Common myeloid progenitor, CD34-positive (primary cell): ENCODE data around the gene WDSUB1.

ENCODE experiments used
- CTCF ChIA-PET: fragments of 350-600 bp; sonication (Branson Sonifier 250); formaldehyde crosslinking; loops from one replicate; lab custom pipeline; 2021; ENCODE audit warnings: antibody characterized with exemption; lab: Charles Lee
- POLR2A ChIA-PET: fragments of 350-600 bp; sonication (Branson Sonifier 250); formaldehyde crosslinking; loops from one replicate; lab custom pipeline; 2021; ENCODE audit warnings: antibody characterized with exemption; lab: Charles Lee
- DNase-seq, 3 donors: peaks; one replicate each; pipeline versions ENCODE4 v3.0.0 to v3.0.0-alpha.2; 2013
- H3K27ac ChIP-seq, 2 experiments: 1 replicate in 1 of 2; 2 replicates in 1 of 2; pipeline ENCODE4 v1.7.0; 2013; ENCODE audit warnings: inconsistent platforms in 2 of 2, low read length in 2 of 2, mild to moderate bottlenecking in 2 of 2, low read depth in 1 of 2, moderate library complexity in 1 of 2; ENCODE audit not compliant: severe bottlenecking in 2 of 2, insufficient read depth in 1 of 2, poor library complexity in 1 of 2
- H3K27me3 ChIP-seq, 5 experiments: replicated peaks in 2 of 5; 1 replicate in 3 of 5; 2 replicates in 2 of 5; pipeline versions ENCODE4 v1.6.1 to v1.7.0; 2013; ENCODE audit warnings: low read length in 4 of 5, mild to moderate bottlenecking in 2 of 5, moderate library complexity in 2 of 5, inconsistent platforms in 1 of 5; ENCODE audit not compliant: insufficient read depth in 5 of 5, control insufficient read depth in 4 of 5
- H3K36me3 ChIP-seq, 4 experiments: 1 replicate in 2 of 4; 2 replicates in 2 of 4; pipeline versions ENCODE4 v1.6.1 to v1.7.0; 2013; ENCODE audit warnings: low read length in 3 of 4, control low read depth in 1 of 4, mild to moderate bottlenecking in 1 of 4; ENCODE audit not compliant: control insufficient read depth in 4 of 4, insufficient read depth in 4 of 4
- H3K4me1 ChIP-seq, 4 experiments: 1 replicate in 3 of 4; 2 replicates in 1 of 4; pipeline versions ENCODE4 v1.6.1 to v1.7.1; 2013; ENCODE audit warnings: low read length in 3 of 4, mild to moderate bottlenecking in 3 of 4, control low read depth in 1 of 4, inconsistent platforms in 1 of 4, moderate library complexity in 1 of 4; ENCODE audit not compliant: control insufficient read depth in 4 of 4, insufficient read depth in 4 of 4; ENCODE audit errors: control extremely low read depth in 1 of 4
- H3K4me3 ChIP-seq, 7 experiments: 1 replicate in 4 of 7; 2 replicates in 3 of 7; pipeline versions ENCODE4 v1.5.1 to v1.7.0; 2013; ENCODE audit warnings: mild to moderate bottlenecking in 7 of 7, low read length in 6 of 7, moderate library complexity in 6 of 7, inconsistent platforms in 2 of 7, low read depth in 2 of 7, control low read depth in 1 of 7; ENCODE audit not compliant: insufficient read depth in 4 of 7, control insufficient read depth in 1 of 7; ENCODE audit errors: extremely low read depth in 1 of 7
- H3K9me3 ChIP-seq, 5 experiments: 1 replicate in 4 of 5; 2 replicates in 1 of 5; pipeline versions ENCODE4 v1.6.1 to v1.7.1; 2013; ENCODE audit warnings: low read length in 4 of 5, mild to moderate bottlenecking in 2 of 5, inconsistent platforms in 1 of 5, low read depth in 1 of 5, moderate library complexity in 1 of 5; ENCODE audit not compliant: control insufficient read depth in 4 of 5, insufficient read depth in 2 of 5; ENCODE audit errors: control extremely low read depth in 1 of 5
- WGBS: methylation state at CpG from one replicate; pipeline ENCODE4 v1.1.5; 2013; ENCODE audit not compliant: insufficient coverage; 5-methylcytosine and 5-hydroxymethylcytosine counted together

WDSUB1 gene

DNA sequence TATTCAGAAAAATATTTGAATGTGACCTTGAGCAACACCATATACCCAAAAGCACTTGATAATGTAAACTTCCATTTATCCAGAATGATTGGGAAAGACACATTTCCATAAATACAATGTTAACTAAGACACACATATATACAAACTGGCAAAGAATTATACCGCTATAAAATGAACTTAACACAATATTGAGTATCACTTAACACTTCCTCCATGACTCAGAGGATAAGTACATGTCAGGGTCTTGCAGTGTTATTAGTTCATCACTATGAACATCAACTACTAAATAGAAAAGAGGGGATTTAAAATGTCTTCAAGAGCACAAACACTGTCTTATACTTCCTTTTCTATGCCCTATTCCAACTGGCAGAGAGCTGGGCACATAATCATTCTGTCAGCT, 18.6 kb downstream of the WDSUB1 start:
- ChIA-PET POLR2A (no interaction called here), CTCF (no interaction called here)
- Histone ChIP-seq H3K4me1 (no peaks in the 10 kb centered on the region), H3K36me3 (peaks cover 6 to 31% (median 21%) of the 10 kb centered on the region in 4 experiments), H3K27me3 (no peaks in the 10 kb centered on the region), H3K27ac (no peak overlapping the region), H3K4me3 (no peak overlapping the region), H3K9me3 (peaks cover 0 to 3% (median 0%) of the 10 kb centered on the region in 5 experiments)
- no CpG with 5 or more reads among the region's 1 CpG for WGBS
- no peak for DNase-seq

DNA sequence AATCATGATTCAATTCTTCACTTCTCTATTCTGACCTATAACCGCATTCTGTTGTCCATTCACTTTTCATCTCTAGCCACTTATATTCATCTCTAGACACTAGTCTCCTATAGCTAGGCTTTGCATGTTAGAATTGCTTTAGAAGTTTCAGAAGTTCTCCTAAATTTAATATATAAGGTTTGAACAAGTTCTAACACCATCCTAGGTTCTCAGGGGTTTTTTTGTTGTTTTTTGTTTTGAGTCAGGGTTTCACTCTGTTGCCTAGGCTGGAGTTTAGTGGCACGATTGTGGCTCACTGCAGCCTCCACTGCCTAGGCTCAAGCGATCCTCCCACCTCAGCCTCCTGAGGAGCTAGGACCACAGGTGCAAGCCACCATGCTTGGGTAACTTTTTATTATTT, 19.9 kb downstream of the WDSUB1 start:
- Histone ChIP-seq H3K27ac (no peak overlapping the region), H3K36me3 (peaks cover 0 to 24% (median 17%) of the 10 kb centered on the region in 4 experiments), H3K27me3 (no peaks in the 10 kb centered on the region), H3K9me3 (peaks cover 0 to 3% (median 0%) of the 10 kb centered on the region in 5 experiments), H3K4me3 (no peak overlapping the region), H3K4me1 (no peaks in the 10 kb centered on the region)
- DNase-seq = no peak
- POLR2A ChIA-PET = no interaction called here
- CTCF ChIA-PET = no interaction called here
- 100% methylated on average over 2 of the region's 3 CpGs for WGBS

DNA sequence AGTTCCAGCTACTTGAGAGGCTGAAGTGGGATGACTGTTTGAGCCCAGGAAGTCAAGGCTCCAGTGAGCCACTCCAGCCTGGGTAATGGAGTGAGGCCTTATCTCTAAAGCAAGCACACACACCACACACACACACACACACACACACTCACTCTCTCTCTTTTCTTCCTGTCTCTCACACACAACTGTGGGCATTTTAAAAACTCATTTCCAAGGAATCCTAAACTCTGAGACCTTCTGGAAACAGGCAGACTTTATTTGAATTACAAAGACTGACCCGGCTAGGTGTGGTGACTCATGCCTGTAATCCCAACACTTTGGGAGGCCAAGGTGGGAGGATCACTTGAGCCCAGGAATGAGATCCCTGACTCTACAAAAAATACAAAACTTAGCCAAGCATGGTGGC, 21.3 kb downstream of the WDSUB1 start:
- CTCF ChIA-PET = no interaction called here
- H3K27me3 ChIP-seq = no peaks in the 10 kb centered on the region
- POLR2A ChIA-PET = no interaction called here
- no peak overlapping the region for H3K4me3 ChIP-seq
- 100% methylated on average over 1 of the region's 1 CpG for WGBS
- H3K4me1 ChIP-seq = no peaks in the 10 kb centered on the region
- H3K27ac ChIP-seq = no peak overlapping the region
- H3K9me3 ChIP-seq = peaks cover 0 to 4% (median 0%) of the 10 kb centered on the region in 5 experiments
- peaks cover 0 to 20% (median 11%) of the 10 kb centered on the region in 4 experiments for H3K36me3 ChIP-seq
- DNase-seq = peak in 2 of 3 donors; percentile 18 to 49

DNA sequence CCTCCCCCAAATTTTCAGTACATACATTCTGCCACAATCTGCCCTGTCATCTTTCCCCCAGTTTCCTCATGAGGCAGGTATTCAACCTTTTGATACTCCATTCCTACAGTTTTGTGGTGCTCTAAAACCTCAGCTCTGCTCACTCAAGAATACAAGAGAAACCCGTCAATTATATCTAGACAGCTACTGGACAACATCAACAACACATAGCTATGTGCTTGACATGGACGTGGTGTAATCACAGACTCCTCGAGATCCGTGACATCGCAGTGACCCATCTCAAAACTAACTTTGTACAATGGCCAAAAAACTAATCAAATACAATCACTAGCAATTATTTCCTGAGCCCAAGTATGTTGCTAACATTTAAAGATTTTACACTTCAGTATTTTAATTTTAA, 23.6 kb downstream of the WDSUB1 start:
- DNase-seq = no peak
- Histone ChIP-seq H3K4me1 (no peaks in the 10 kb centered on the region), H3K9me3 (peaks cover 0 to 4% (median 0%) of the 10 kb centered on the region in 5 experiments), H3K27ac (no peak overlapping the region), H3K4me3 (no peak overlapping the region), H3K27me3 (no peaks in the 10 kb centered on the region), H3K36me3 (peaks cover 0 to 24% (median 10%) of the 10 kb centered on the region in 4 experiments)
- CTCF ChIA-PET = interaction anchor here (1.4 kb wide), 1 partner anchor 11 kb away, joined by 4 read pairs; no protein-coding TSS in a partner anchor
- whole genome bisulfite sequencing = 95% methylated on average over 5 of the region's 5 CpGs
- POLR2A ChIA-PET = no interaction called here

DNA sequence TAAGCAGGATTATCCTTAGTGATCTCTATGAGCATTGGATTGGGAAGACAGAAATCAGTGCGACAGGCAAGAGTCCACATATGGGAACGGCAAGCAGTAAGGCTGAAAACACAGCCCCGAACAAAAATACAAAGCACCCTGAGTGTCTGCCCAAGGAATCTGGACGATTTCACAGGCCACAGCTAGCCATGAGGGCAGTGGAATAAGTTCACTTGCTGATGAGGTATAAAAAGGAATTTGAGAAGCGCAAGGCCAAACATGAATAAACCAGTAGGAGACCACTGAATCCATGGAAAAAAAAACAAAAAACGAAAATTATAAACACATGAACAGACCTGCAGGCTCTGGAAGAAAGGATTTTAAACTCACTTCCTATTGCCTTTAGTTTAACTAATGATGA, 24.3 kb downstream of the WDSUB1 start:
- DNase-seq = no peak
- peaks cover 0 to 24% (median 12%) of the 10 kb centered on the region in 4 experiments for H3K36me3 ChIP-seq
- H3K27me3 ChIP-seq = no peaks in the 10 kb centered on the region
- H3K27ac ChIP-seq = no peak overlapping the region
- ChIA-PET POLR2A (no interaction called here), CTCF (interaction anchor here (0.9 kb wide), 1 partner anchor 12 kb away, joined by 3 read pairs; no protein-coding TSS in a partner anchor)
- peaks cover 0 to 4% (median 0%) of the 10 kb centered on the region in 5 experiments for H3K9me3 ChIP-seq
- no peak overlapping the region for H3K4me3 ChIP-seq
- H3K4me1 ChIP-seq = no peaks in the 10 kb centered on the region
- WGBS = 95% methylated on average over 4 of the region's 6 CpGs

DNA sequence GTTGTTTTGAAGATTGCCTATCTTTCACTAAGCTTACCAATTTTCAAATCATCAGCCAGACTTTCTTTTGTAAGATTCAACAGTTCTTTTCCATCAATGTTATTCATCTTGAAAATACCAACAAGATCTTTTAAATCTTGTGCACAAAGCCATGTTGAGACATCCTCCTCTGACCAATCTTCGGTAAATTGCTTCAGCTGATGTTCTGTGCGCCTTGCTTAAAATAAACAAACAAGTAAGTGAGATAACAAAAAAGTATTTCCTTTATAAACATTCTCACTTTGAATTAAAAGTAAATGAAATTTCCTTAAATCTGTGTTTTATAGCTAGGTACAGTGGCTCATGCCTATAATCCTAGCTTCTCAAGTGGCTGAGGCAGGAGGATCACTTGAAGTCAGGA, 30.3 kb downstream of the WDSUB1 start:
- Histone ChIP-seq H3K4me1 (peaks cover 0 to 7% (median 0%) of the 10 kb centered on the region in 4 experiments), H3K9me3 (peaks cover 0 to 2% (median 0%) of the 10 kb centered on the region in 5 experiments), H3K27me3 (no peaks in the 10 kb centered on the region), H3K36me3 (peaks cover 0 to 34% (median 17%) of the 10 kb centered on the region in 4 experiments), H3K4me3 (no peak overlapping the region), H3K27ac (no peak overlapping the region)
- DNase-seq = no peak
- CTCF ChIA-PET = interaction anchor here (1.7 kb wide), 1 partner anchor 95 kb away, joined by 4 read pairs; no protein-coding TSS in a partner anchor
- WGBS = 100% methylated on average over 1 of the region's 2 CpGs
- POLR2A ChIA-PET = no interaction called here

DNA sequence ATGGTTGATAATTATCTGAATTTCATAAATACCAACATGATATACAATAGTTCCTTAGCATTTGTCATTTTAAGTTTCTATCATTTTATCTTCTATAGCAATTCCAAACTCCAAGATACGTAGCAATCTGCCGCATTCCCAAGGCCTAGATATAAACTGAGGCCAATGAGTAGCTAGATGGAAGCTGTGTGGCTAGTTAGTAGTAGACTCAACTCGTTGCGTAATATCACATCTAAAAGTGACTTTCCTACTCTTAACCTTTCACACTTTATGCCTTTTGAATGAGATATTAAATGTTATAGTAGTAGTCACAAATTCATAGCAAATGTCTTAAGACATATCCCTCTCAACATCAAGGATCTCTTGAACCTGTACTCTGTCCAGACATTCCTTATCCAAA, 33.6 kb downstream of the WDSUB1 start:
- DNase-seq = no peak
- Histone ChIP-seq H3K27ac (no peak overlapping the region), H3K4me1 (peaks cover 12 to 26% (median 17%) of the 10 kb centered on the region in 4 experiments), H3K36me3 (peaks cover 0 to 27% (median 16%) of the 10 kb centered on the region in 4 experiments), H3K27me3 (no peaks in the 10 kb centered on the region), H3K4me3 (no peak overlapping the region), H3K9me3 (no peaks in the 10 kb centered on the region)
- WGBS = no CpG with 5 or more reads among the region's 4 CpGs
- ChIA-PET CTCF (interaction anchor here (0.8 kb wide), 1 partner anchor 19 kb away, joined by 3 read pairs; no protein-coding TSS in a partner anchor), POLR2A (no interaction called here)
